ENCODE measurements around the gene NOP16.

The NOP16 gene, protein sequence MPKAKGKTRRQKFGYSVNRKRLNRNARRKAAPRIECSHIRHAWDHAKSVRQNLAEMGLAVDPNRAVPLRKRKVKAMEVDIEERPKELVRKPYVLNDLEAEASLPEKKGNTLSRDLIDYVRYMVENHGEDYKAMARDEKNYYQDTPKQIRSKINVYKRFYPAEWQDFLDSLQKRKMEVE

DNA sequence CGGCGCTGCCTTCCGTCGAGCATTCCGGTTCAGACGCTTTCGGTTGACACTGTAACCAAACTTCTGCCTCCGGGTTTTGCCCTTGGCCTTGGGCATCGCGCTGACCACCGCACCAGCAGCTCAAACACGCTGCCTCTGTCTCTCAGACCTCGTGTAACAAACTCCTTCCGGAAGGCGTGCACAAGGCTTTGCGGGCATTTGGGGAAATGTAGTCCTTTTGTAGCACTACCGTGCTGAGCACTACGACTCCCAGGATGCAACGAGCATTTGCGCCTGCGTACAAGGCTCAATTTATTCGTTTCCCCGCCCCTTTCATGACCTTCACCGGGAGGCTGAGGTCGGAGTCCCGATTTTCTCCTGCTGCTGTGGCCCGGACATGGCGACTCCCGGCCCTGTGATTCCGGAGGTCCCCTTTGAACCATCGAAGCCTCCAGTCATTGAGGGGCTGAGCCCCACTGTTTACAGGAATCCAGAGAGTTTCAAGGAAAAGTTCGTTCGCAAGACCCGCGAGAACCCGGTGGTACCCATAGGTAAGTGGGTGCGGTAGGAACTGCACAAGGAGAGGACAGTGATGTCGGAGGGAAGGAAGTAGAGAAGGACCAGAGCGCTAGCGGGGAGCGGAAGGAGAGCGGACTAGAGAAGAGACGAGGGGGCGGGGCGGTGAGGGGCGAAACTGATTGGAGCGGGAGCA is at the start of gene NOP16, which contains the start of gene HIGD2A:
Gene NOP16 (minus strand): TSS at position 155 of the 691 bp plus-strand sequence. CDS start 59 bp downstream, at position 96.
Gene HIGD2A (plus strand): TSS at position 308 of the 691 bp plus-strand sequence. CDS start 69 bp downstream, at position 377.
- peak; percentile 98 to 99 for DNase-seq
- TF ChIP-seq POLR2A (IDR thresholded peaks at IDR 0.05; ENCODE audit: low read length), result peak; percentile 84
- TF ChIP-seq GATA1 (IDR thresholded peaks at IDR 0.05; ENCODE audit: low read depth, low read length), result no peak

DNA sequence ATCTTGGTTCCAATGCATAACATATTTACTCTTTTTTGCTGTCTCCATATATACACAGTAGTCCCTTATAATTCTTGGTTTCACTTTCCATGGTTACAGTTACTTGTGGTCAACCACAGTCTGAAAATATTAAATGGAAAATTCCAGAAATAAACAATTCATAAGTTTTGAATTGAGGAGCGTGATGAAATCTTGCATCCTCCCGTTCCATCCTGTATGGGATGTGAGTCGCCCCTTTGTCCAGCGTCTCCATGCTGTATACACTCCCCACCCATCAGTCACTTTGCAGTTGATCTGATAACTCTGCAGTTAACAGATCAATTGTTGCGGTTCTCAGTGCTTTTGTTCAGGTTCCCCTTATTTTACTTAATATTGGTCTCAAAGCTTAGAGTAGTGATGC is 48.3 kb upstream of the NOP16 start:
- no peak for DNase-seq

DNA sequence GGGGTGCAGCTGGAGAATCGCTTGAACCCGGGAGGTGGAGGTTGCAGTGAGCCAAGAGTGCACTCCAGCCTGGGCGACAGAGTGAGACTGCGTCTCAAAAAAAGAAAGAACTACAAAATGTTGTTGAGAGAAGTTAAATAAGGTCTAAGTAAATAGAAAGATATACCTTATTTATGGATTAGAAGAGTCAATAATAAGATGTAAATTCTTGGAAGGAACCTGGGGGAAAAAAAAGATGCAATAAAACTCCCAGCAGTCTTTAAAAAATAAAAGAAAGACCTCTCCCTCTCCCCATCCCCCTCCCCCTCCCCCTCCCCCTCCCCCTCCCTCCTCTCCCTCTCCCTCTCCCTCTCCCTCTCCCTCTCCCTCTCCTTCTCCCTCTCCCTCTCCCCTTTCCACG is 44.3 kb upstream of the NOP16 start:
- DNase-seq, result no peak
- TF ChIP-seq POLR2A (IDR thresholded peaks at IDR 0.05; ENCODE audit: low read length) (no peak), GATA1 (IDR thresholded peaks at IDR 0.05; ENCODE audit: low read depth, low read length) (no peak)

More for the DNA sequence above, 48.3 kb upstream of the NOP16 start:
- TF ChIP-seq GATA1 (IDR thresholded peaks at IDR 0.05; ENCODE audit: low read depth, low read length), result no peak
- TF ChIP-seq POLR2A (IDR thresholded peaks at IDR 0.05; ENCODE audit: low read length), result no peak

DNA sequence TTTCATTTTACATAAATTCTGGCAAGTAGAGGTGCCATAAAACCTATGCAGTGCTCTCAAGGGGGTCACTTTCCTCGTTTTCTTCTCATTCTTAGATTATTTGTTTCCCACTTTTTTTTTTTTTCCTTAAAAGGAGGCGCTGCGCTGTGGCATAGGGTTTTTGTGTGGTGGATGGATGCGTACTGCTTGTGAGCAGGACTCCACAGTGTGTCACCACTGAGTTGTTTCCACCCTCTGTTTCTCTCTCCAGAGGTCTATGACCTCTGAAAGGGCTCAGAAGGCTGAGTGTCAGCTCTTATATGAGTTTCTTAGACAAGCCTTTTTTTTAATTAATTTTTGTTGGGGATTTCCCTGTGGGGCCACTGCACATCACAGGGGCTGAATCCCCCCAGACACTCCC is 41.6 kb upstream of the NOP16 start:
- no peak for TF ChIP-seq POLR2A (IDR thresholded peaks at IDR 0.05; ENCODE audit: low read length)
- TF ChIP-seq GATA1 (IDR thresholded peaks at IDR 0.05; ENCODE audit: low read depth, low read length), result no peak
- no peak for DNase-seq

DNA sequence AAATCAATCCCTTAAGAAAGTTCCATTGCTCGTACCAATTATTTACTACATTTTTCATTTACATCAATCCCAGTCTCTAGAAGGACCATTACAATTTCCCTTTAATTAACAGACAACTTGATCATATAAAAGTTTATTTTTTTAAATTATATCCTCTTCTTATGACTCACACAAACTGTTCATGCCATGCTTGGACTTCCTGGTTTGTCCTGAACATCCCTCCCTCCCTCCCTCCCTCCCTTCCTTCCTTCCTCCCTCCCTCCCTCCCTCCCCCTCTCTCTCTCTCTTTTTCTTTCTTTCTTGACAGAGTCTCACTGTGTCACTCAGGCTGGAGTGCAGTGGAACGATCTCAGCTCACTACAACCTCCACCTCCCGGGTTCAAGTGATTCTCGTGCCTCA is 39.6 kb upstream of the NOP16 start:
- no peak for TF ChIP-seq POLR2A (IDR thresholded peaks at IDR 0.05; ENCODE audit: low read length)
- TF ChIP-seq GATA1 (IDR thresholded peaks at IDR 0.05; ENCODE audit: low read depth, low read length), result no peak
- DNase-seq, result no peak

DNA sequence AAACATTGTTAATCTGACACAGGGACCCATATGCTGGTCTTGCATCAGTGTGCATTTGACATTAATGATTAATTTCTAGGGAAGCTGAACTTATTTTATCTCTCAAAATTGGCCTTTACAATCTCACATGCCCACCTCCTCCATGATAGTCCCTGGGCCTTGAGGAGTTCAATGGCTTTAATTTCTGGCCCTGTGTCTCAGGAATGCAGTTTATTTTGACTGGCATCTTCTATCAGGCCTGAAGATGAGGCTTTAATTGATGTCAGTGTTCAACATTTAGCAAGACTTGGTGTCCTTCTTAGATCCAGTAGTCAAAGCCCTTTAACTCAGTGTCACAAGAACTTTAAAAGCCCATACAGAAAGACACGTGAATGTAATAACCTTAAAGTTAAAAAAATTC is 38.5 kb upstream of the NOP16 start:
- DNase-seq, result no peak

DNA sequence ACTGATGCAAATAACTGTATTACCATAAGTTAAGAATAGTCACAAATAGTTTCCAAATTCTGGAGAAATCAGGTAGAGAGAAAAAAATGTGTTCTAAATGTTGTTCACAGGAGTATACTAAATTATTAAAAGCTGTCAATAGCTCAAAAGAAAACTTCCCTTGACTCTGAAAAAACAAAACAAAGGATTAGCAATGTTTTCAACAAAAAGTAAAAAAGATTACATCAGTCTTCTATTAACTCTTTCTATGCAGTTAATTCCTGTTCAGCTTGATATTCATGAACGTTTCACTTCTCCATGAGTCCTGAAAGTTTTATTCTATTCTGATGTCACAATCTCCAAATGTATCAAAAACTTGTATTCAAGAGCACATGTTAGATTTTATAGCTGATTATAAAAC is 37.4 kb upstream of the NOP16 start:
- DNase-seq, result no peak

More for the DNA sequence above, 38.5 kb upstream of the NOP16 start:
- no peak for TF ChIP-seq GATA1 (IDR thresholded peaks at IDR 0.05; ENCODE audit: low read depth, low read length)

DNA sequence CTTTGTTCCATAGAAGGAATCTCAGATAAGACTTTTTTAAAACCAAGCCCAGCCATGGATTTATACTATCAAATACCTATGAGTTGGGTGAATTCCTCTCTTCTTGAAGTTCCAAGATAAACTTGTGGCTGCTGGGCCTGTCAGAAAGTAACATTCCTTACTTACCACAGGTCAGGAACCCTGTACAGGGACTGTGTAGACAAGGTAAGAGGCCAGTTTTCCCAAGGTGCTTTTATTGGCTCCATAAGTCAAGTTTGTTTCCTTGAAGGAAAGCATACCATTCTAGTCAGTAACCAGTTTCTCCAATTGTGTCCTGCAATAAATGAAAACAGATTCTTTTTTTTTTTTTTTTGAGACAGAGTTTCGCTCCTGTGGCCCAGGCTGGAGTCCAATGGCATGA is 36.7 kb upstream of the NOP16 start:
- TF ChIP-seq POLR2A (IDR thresholded peaks at IDR 0.05; ENCODE audit: low read length), result no peak
- TF ChIP-seq GATA1 (IDR thresholded peaks at IDR 0.05; ENCODE audit: low read depth, low read length), result no peak
- DNase-seq, result no peak

More for the DNA sequence above, 37.4 kb upstream of the NOP16 start:
- TF ChIP-seq POLR2A (IDR thresholded peaks at IDR 0.05; ENCODE audit: low read length) (no peak), GATA1 (IDR thresholded peaks at IDR 0.05; ENCODE audit: low read depth, low read length) (no peak)

DNA sequence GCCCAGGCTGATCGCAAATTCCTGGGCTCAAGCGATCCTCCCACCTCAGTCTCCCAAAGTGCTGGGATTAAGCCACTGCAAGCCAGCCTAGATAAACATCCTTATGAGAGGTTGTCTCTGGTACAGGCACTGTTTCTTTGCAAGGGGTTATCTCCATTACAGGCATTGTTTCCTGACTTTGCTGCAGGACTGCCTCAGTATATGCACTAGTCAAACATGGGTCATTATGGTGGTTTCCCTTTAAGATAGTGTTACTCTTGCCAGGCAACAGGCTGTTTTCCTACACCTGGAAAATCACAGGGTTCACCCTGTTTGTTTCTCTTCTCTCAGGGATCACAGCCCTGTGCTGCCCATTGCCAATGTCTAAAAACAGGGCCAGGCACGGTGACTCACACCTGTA is 35.8 kb upstream of the NOP16 start:
- no peak for DNase-seq
- TF ChIP-seq GATA1 (IDR thresholded peaks at IDR 0.05; ENCODE audit: low read depth, low read length) (no peak), POLR2A (IDR thresholded peaks at IDR 0.05; ENCODE audit: low read length) (no peak)

DNA sequence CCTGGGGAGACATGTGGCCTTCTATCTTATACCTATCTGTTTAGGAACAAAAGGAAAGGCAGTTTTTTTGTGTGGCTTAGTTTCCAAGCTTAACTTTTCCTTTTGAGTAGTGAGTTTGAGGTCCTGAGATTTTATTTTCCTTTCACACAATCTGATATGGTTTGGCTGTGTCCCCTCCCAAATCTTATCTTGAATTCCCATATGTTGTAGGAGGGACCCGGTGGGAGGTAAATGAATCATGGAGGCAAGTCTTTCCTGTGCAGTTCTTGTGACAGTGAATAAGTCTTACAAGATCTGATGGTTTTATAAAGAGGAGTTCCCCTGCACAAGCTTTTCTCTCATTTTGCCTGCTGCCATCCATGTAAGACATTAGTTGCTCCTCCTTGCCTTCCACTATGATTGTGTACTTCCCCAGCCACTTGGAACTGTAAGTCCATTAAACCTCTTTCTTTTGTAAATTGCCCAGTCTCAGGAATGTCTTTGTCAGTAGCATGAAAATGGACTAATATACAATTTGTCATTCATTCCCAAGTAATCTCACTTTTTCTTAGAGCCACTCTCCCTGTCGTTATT is 32.7 kb upstream of the NOP16 start:
- no peak for DNase-seq
- TF ChIP-seq POLR2A (IDR thresholded peaks at IDR 0.05; ENCODE audit: low read length), result no peak
- no peak for TF ChIP-seq GATA1 (IDR thresholded peaks at IDR 0.05; ENCODE audit: low read depth, low read length)

DNA sequence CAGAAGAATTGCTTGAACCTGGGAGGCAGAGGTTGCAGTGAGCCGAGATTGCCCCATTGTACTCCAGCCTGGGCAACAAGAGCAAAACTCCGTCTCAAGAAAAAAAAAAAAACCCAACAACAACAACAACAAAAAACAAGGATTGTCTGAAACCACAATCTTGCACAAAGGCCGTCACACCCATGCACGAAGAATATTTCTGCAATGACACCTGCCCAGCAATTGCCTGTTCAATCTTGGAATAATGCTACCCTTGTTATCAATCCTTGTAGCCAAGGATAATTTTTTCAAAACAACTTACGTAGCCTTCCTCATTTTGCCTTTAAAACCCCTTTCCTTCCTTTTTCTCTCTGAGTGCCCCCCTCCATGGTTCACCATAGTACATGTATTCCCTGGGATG is 31.7 kb upstream of the NOP16 start:
- TF ChIP-seq GATA1 (IDR thresholded peaks at IDR 0.05; ENCODE audit: low read depth, low read length), result no peak
- TF ChIP-seq POLR2A (IDR thresholded peaks at IDR 0.05; ENCODE audit: low read length), result no peak
- no peak for DNase-seq

DNA sequence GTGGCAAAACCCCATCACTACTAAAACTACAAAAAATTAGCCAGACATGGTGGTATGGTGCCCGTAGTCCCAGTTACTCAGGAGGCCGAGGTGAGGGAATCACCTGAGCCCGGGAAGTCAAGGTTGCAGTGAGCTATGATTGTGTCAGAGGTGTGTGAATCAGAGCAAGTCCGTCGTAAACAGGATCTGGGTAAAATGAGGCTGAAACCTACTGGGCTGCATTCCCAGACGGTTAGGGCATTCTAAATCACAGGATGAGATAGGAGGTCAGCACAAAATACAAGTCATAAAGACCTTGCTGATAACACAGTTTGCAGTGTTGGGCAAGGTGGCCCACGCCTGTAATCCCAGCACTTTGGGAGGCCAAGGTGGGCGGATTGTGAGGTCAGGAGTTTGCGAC is 29.9 kb upstream of the NOP16 start:
- no peak for DNase-seq
- no peak for TF ChIP-seq GATA1 (IDR thresholded peaks at IDR 0.05; ENCODE audit: low read depth, low read length)
- TF ChIP-seq POLR2A (IDR thresholded peaks at IDR 0.05; ENCODE audit: low read length), result no peak

DNA sequence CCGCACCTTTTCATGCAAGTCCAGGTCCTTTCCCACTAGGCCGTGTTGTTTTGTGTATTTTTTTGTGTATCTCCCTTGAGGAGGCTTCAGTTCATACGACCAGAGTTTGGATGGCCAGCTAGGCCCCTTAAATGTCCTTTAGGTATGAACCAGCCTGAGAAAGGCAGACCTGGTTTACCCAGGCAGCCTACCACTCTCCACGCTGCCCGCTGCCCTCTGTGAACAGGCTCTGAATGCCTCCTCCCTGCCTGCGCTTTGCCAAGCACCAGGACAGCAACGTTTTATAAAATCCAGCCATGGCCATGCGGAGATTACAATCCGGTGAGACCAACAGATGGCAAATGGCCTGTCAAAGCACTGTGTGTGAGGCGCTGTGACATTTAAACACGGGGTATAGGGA is 28.6 kb upstream of the NOP16 start:
- DNase-seq, result no peak
- TF ChIP-seq GATA1 (IDR thresholded peaks at IDR 0.05; ENCODE audit: low read depth, low read length) (no peak), POLR2A (IDR thresholded peaks at IDR 0.05; ENCODE audit: low read length) (no peak)

DNA sequence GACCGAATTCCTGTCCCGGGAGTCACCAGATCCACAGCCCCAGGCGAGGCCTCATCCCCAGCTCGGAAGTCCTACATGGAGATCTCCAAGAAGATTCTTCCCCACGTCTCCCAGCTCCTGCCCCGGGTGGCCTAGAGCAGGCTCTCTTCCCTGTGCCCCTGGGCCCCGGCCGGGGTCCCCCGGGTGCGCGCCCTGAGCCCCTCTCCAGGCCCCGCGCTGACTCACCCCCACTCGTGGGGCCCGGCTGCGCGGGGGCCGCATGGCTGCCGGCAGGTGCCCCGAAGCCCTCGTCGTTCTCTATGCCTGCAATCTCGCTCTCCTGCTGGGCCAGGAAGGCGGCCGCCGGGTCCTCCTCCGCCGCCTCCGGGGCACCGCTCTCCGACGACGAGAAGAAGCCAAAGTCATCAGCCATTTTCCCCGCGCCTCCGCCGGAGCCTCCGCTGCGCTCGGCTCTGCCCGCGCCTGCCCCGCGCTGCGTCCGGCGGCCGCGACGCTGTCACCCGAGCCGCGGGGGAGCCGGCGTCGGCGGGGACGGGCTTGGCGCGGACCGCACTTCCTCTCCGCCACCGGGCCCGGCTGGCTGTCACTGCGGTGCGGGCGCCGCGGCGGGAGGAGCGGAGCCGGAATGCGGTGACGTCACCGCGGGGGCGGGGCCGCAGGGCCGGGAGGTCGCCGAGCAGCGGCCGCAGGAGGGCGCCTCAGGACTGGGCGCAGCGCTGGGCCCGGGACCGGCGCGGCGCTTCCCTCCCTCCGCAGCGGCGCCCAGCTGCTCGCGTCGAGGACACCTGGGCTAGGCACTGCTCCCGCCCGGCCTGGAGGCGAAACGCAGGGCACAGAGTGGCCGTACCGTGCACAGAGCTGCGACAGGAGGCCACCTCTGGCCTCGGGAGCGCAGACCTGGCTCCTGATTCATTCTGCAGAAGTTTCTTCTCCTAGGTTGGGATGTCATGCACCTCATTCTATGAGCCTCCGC is 27.8 kb upstream of the NOP16 start, which contains the start of gene CLTB:
Gene CLTB (minus strand): TSS at position 588 of the 973 bp plus-strand sequence. CDS start 176 bp downstream, at position 412.
- peak; percentile 91 to 96 for DNase-seq
- TF ChIP-seq POLR2A (IDR thresholded peaks at IDR 0.05; ENCODE audit: low read length) (peak; percentile 68), GATA1 (IDR thresholded peaks at IDR 0.05; ENCODE audit: low read depth, low read length) (no peak)
